HCT116 (cell line): ENCODE data around the gene ELL2.

Source experiments
- CBX3 ChIP-seq: IDR thresholded peaks from 2 replicates; pipeline ENCODE4 v1.6.1; 2012; ENCODE audit warnings: low read depth
- POLR2A ChIP-seq: IDR thresholded peaks from 2 replicates; pipeline ENCODE4 v1.7.0; 2011; ENCODE audit warnings: borderline replicate concordance; ENCODE audit not compliant: insufficient read depth, insufficient read length; ENCODE audit errors: extremely low read depth
- POLR2AphosphoS5 ChIP-seq: IDR thresholded peaks from 2 replicates; pipeline ENCODE4 v1.6.1; 2011; ENCODE audit warnings: mild to moderate bottlenecking, low read depth, low read length, moderate library complexity
- RAD21 ChIP-seq: IDR thresholded peaks from 2 replicates; pipeline ENCODE4 v1.6.1; 2012; ENCODE audit warnings: low read depth, mild to moderate bottlenecking
- TCF7L2 ChIP-seq: IDR thresholded peaks from 2 replicates; pipeline ENCODE4 v1.7.0; 2011; ENCODE audit warnings: borderline replicate concordance, inconsistent platforms; ENCODE audit not compliant: insufficient read depth, insufficient read length; ENCODE audit errors: extremely low read depth
- YY1 ChIP-seq: IDR thresholded peaks from 2 replicates; pipeline ENCODE4 v1.6.1; 2011; ENCODE audit warnings: low read length, low read depth, moderate library complexity, mild to moderate bottlenecking; ENCODE audit not compliant: insufficient replicate concordance; ENCODE audit errors: extremely low read depth
- TF ChIP-seq, protein P1 (sequence below): IDR thresholded peaks from 2 replicates; pipeline ENCODE4 v1.6.1; 2012
- TF ChIP-seq, protein P2 (sequence below), 3 experiments: fragments of 200-600 bp in 1 of 3; sonication (generic) in 1 of 3; IDR thresholded peaks in 2 of 3; conservative IDR thresholded peaks in 1 of 3; 2 replicates each; pipeline ENCODE4 v1.5.1; 2012 to 2017; ENCODE audit warnings: low read depth in 2 of 3, low read length in 2 of 3, antibody characterized with exemption in 1 of 3, borderline replicate concordance in 1 of 3, control low read depth in 1 of 3, mild to moderate bottlenecking in 1 of 3, mixed read lengths in 1 of 3, mixed run types in 1 of 3, moderate library complexity in 1 of 3; ENCODE audit not compliant: insufficient read depth in 1 of 3
- TF ChIP-seq, protein P3 (sequence below): IDR thresholded peaks from 2 replicates; pipeline ENCODE4 v1.6.1; 2012

DNA sequence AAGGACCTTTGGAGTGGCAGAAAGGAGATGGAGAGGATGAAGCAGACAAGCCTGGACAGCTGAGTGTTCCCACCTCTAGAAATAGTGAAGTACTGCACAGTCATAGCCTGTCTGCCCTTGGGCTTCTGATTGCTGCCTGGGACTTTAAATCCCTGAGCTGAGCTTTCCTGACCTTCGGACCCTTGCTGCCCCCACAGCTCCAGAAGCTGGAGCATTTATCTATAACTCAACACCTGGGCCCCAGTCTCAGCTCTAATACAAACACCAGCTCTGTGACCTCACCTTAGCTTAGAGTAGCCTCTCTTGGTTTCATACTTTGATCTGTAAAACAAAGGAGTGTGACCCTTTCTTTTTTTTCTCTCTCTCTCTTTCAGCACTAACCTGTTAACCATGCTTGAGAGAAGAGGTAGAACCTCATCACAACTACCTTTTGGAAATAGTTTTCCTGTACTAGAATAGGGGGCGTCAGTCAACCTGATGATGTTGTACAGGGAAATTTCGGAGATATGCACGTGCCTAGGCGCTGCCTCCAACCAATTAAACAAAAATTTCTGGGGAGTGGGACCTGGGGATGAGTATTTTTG lies 25.4 kb upstream of the ELL2 start:
- TF ChIP-seq, protein P1, sequence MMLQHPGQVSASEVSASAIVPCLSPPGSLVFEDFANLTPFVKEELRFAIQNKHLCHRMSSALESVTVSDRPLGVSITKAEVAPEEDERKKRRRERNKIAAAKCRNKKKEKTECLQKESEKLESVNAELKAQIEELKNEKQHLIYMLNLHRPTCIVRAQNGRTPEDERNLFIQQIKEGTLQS = no peak
- TF ChIP-seq POLR2AphosphoS5 (no peak), POLR2A (no peak), CBX3 (no peak), RAD21 (no peak), YY1 (no peak), TCF7L2 (no peak)
- TF ChIP-seq, protein P2, sequence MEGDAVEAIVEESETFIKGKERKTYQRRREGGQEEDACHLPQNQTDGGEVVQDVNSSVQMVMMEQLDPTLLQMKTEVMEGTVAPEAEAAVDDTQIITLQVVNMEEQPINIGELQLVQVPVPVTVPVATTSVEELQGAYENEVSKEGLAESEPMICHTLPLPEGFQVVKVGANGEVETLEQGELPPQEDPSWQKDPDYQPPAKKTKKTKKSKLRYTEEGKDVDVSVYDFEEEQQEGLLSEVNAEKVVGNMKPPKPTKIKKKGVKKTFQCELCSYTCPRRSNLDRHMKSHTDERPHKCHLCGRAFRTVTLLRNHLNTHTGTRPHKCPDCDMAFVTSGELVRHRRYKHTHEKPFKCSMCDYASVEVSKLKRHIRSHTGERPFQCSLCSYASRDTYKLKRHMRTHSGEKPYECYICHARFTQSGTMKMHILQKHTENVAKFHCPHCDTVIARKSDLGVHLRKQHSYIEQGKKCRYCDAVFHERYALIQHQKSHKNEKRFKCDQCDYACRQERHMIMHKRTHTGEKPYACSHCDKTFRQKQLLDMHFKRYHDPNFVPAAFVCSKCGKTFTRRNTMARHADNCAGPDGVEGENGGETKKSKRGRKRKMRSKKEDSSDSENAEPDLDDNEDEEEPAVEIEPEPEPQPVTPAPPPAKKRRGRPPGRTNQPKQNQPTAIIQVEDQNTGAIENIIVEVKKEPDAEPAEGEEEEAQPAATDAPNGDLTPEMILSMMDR (IDR thresholded peaks at IDR 0.05 in 2 of 3, conservative IDR thresholded peaks at IDR 0.05 in 1 of 3; ENCODE audit: borderline replicate concordance in 1 of 3, insufficient read depth in 1 of 3, low read depth in 2 of 3, low read length in 2 of 3) = no peak
- TF ChIP-seq, protein P3, sequence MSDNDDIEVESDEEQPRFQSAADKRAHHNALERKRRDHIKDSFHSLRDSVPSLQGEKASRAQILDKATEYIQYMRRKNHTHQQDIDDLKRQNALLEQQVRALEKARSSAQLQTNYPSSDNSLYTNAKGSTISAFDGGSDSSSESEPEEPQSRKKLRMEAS = no peak
